Measurements from ENCODE around the gene C2.

GRCh38 chr6:31958741-31959739 is 31.5 kb downstream of the C2 start, which contains the start of the genes NELFE and SKIC2:
- TF ChIP-seq EZH2 (IDR thresholded peaks at IDR 0.05; ENCODE audit: insufficient read depth, poor library complexity, severe bottlenecking): no peak
- TF ChIP-seq EZH2phosphoT487 (IDR thresholded peaks at IDR 0.05; ENCODE audit: insufficient read depth, low read depth): no peak
